22Rv1 (cell line): ENCODE measurements around the gene SCAF4.
"Not testable (repeated sequence)": the region's sequence is repeated elsewhere in the genome, so short reads cannot be mapped to it uniquely, and the experiment has no call there.

ENCODE experiments used
- H3K27ac ChIP-seq: fragments of 450-650 bp; 2 replicates; pipeline ENCODE4 v1.5.1; 2017
- ZFX ChIP-seq: fragments of 450-650 bp; IDR thresholded peaks from 2 replicates; pipeline ENCODE4 v1.6.1; 2017; ENCODE audit warnings: antibody characterized with exemption, borderline replicate concordance
- TF ChIP-seq, protein P1 (sequence below): fragments of 450-650 bp; IDR thresholded peaks from 2 replicates; pipeline ENCODE4 v1.5.1; 2017; ENCODE audit warnings: mild to moderate bottlenecking

SCAF4 gene

DNA sequence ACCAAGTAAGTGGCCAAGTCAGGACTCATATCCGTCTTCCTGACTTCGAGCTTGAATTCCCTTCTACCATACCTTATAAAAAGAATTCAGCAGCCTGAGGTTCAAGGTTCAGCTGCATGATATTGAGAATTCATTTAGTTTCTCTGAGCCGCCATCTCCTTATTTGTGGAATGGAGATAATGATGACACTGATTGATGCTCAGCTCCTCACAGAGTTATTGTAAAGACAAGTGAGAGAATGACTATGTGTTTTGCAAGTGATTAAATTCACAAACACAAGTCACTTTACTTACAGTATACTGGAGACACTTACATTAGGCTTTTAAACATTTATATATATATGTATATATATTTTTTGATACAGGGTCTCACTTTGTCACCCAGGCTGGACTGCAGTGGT is 39.8 kb upstream of the SCAF4 start:
- TF ChIP-seq ZFX = no peak
- TF ChIP-seq, protein P1, sequence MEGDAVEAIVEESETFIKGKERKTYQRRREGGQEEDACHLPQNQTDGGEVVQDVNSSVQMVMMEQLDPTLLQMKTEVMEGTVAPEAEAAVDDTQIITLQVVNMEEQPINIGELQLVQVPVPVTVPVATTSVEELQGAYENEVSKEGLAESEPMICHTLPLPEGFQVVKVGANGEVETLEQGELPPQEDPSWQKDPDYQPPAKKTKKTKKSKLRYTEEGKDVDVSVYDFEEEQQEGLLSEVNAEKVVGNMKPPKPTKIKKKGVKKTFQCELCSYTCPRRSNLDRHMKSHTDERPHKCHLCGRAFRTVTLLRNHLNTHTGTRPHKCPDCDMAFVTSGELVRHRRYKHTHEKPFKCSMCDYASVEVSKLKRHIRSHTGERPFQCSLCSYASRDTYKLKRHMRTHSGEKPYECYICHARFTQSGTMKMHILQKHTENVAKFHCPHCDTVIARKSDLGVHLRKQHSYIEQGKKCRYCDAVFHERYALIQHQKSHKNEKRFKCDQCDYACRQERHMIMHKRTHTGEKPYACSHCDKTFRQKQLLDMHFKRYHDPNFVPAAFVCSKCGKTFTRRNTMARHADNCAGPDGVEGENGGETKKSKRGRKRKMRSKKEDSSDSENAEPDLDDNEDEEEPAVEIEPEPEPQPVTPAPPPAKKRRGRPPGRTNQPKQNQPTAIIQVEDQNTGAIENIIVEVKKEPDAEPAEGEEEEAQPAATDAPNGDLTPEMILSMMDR = no peak
- no peak overlapping the region for H3K27ac ChIP-seq

DNA sequence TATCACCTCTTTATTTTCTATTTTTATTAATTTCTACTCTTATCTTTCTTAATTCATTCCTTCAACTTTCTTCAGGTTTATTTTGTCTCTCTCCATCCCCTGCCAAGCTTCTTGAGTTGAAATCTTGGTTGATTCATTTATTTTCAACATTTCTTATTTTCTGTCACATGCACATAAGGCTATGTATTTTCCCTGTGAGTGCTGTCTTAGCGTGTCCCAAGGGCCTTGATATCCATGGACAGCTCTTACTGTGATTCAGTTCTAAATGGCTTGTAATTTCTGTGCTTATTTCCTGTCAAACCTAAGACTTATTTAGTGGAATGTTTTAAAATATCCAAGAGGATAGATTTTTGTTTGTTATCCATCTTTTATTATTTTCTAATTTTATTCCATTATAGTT is 36.8 kb upstream of the SCAF4 start:
- TF ChIP-seq, protein P1 = no peak
- TF ChIP-seq ZFX = no peak
- no peak overlapping the region for H3K27ac ChIP-seq

DNA sequence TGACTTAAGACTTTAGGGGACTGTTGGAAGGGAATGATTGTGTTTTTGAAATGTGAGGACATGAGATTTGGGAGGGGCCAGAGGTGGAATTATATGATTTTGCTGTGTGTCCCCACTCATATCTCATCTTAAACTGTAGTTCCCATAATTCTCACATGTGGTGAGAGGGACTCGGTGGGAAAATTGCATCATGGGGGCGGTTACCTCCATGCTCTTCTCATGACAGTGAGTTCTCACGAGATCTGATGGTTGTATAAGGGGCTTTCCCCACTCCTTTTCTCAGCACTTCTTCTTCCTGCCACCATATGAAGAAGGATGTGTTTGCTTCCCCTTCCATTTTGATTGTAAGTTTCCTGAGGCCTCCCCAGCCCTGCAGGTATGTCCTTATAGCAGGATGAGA is 35.0 kb upstream of the SCAF4 start:
- TF ChIP-seq ZFX = no peak
- H3K27ac ChIP-seq = no peak overlapping the region

DNA sequence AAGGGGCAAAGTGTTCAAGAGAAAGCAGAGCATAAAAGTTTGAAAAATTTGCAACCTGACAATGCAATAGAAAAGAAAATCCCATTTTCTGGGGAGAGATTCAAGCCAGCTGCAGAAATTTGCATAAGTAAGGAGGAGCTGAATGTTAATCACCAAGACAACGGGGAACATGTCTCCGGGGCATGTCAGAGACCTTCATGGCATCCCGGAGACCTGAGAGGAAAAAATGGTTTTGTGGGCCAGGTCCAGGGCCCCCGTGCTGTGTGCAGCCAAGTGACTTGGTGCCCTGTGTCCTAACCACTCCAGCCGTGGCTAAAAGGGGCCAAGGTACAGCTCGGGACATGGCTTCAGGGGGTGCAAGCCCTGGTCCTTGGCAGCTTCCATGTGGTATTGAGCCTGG is 33.9 kb upstream of the SCAF4 start:
- not testable (repeated sequence) for H3K27ac ChIP-seq

DNA sequence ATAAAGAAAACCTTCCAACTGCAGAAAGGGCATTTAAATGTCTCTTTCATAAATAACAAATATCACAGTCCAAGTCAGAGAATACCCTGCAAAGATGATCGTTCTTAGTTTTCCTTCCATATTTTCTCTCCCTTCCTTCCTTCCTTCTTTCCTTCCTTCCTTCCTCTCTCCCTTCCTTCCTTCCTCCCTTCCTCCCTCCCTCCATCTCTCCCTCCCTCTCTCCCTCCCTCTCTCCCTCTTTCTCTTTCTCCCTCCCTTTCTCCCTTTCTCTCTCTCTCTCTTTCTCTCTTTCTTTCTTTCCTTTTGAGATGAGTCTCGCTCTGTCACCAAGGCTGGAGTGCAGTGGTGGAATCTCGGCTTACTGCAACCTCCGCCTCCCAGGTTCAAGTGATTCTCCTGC is 29.0 kb upstream of the SCAF4 start:
- TF ChIP-seq, protein P1 = no peak
- TF ChIP-seq ZFX = no peak
- no peak overlapping the region for H3K27ac ChIP-seq

DNA sequence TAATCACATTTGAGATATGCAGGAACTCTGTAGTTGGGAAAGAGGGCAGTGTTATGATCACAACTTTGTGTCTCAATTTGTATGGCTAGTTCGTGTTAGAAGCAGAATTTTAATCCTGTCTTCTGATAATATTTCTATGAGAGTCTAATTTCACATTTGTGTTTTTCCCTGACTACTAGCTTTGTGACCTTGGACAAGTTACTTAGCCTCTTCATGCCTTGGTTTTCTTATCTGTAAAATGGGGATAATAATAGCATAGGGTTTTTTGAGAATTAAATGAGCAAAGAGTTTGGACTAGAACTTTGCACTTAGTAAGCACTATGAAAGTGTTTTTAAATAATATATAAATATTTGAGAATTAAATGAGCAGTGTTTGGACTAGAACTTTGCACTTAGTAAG is 24.9 kb upstream of the SCAF4 start:
- TF ChIP-seq, protein P1 = no peak
- no peak for TF ChIP-seq ZFX
- no peak overlapping the region for H3K27ac ChIP-seq

DNA sequence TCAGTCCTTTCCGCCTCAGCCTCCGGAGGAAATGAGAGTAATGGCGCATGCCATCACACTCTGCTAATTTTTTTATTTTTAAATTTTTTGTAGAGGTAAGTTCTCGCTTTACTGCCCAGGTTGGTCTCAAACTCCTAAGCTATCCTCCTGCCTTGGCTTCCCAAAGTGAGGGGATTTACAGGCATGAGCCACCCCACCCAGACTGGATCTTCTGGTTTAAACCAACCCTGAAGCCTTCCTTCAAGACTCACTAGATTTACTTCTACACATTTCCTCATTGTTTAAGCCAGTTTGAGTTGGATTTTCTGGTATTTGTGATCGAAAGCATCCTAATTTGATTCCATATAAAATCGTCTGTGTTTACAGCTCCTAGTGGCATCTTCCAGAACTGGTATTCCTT is 23.1 kb upstream of the SCAF4 start:
- TF ChIP-seq, protein P1 = no peak
- H3K27ac ChIP-seq = no peak overlapping the region

DNA sequence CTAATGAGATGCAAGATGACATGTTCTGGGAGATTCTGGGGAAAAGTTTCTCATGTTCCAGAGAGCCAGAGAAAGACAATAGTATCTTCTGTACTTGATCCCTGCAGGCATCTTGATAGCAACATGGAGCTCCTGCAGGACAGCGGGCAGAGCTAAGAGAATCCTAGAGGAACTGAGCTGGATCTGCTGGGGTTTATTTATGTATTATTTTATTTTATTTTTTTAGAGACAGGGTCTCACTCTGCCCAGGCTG is 22.7 kb upstream of the SCAF4 start:
- TF ChIP-seq ZFX = no peak
- TF ChIP-seq, protein P1 = no peak
- no peak overlapping the region for H3K27ac ChIP-seq
